ENCODE measurements around the gene LVRN.

GRCh38 chr5:115968770-115969169 lies 6.5 kb downstream of the LVRN start:
- TF ChIP-seq CTCF (IDR thresholded peaks at IDR 0.05) = no peak
- no peak for TF ChIP-seq POLR2A (IDR thresholded peaks at IDR 0.05)
